ENCODE results near the gene CACNA1E.

The CACNA1E gene

DNA sequence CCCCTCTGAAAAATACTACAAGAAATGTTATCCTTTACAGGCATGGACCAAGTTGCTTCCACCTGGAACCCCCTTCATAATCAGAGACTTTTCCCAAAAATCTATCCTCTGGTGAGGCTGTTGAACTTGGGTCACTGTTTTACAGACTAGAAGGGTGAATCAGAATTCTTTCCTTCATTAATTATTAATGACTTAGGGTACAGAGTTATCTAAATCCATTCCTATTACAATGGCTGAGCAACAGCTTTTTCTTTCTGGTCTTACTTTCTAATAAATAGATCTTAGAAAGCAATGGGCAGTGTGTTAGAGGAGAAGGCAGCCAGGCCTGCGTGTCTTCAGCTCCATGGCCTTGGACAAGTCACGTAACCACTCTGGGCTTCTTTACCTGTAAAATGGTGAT, 294.0 kb downstream of the CACNA1E start:
- no peak overlapping the region for H3K4me3 ChIP-seq (replicated peaks in 1 of 2; ENCODE audit: low read depth in 2 of 2, low read length in 2 of 2)
- TF ChIP-seq, protein P1, sequence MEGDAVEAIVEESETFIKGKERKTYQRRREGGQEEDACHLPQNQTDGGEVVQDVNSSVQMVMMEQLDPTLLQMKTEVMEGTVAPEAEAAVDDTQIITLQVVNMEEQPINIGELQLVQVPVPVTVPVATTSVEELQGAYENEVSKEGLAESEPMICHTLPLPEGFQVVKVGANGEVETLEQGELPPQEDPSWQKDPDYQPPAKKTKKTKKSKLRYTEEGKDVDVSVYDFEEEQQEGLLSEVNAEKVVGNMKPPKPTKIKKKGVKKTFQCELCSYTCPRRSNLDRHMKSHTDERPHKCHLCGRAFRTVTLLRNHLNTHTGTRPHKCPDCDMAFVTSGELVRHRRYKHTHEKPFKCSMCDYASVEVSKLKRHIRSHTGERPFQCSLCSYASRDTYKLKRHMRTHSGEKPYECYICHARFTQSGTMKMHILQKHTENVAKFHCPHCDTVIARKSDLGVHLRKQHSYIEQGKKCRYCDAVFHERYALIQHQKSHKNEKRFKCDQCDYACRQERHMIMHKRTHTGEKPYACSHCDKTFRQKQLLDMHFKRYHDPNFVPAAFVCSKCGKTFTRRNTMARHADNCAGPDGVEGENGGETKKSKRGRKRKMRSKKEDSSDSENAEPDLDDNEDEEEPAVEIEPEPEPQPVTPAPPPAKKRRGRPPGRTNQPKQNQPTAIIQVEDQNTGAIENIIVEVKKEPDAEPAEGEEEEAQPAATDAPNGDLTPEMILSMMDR (IDR thresholded peaks at IDR 0.05; ENCODE audit: low read depth, low read length): no peak
- no peak for DNase-seq (ENCODE audit: low read depth in 2 of 2)

- TF ChIP-seq, protein P1 (IDR thresholded peaks at IDR 0.05; ENCODE audit: low read depth, low read length): no peak
- H3K4me3 ChIP-seq (replicated peaks in 1 of 2; ENCODE audit: low read depth in 2 of 2, low read length in 2 of 2): no peak overlapping the region
- DNase-seq (ENCODE audit: low read depth in 2 of 2): no peak
These were observed 294.5 kb downstream of the CACNA1E start for GRCh38 chr1:181777812-181778211.

GRCh38 chr1:181778640-181779260, 295.4 kb downstream of the CACNA1E start:
- no peak overlapping the region for H3K4me3 ChIP-seq (replicated peaks in 1 of 2; ENCODE audit: low read depth in 2 of 2, low read length in 2 of 2)
- TF ChIP-seq, protein P1 (IDR thresholded peaks at IDR 0.05; ENCODE audit: low read depth, low read length): no peak
- DNase-seq (ENCODE audit: low read depth in 2 of 2): no peak

DNA sequence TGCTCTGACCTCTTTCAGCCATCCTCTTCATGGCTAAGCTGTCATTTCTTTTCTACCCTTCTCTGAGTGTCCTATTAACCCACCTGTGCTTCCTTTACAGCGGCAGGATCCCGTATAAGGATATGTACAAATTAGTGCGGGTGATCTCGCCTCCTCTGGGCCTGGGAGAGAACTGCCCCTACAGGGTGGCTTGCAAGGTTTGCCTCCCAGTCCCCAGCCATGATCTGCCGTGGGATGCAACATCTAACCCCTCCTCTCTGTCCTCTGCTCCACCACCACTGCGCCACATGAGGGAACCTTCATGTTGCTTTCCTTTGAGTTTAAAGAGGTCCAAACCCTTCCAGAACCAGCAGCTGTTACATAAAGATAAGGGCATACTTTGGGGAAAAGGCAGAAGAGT, 296.0 kb downstream of the CACNA1E start:
- TF ChIP-seq, protein P1 (IDR thresholded peaks at IDR 0.05; ENCODE audit: low read depth, low read length): no peak
- DNase-seq (ENCODE audit: low read depth in 2 of 2): no peak
- no peak overlapping the region for H3K4me3 ChIP-seq (replicated peaks in 1 of 2; ENCODE audit: low read depth in 2 of 2, low read length in 2 of 2)

GRCh38 chr1:181783208-181783607, 299.9 kb downstream of the CACNA1E start:
- TF ChIP-seq, protein P1 (IDR thresholded peaks at IDR 0.05; ENCODE audit: low read depth, low read length): no peak
- H3K4me3 ChIP-seq (replicated peaks in 1 of 2; ENCODE audit: low read depth in 2 of 2, low read length in 2 of 2): no peak overlapping the region
- DNase-seq (ENCODE audit: low read depth in 2 of 2): no peak

GRCh38 chr1:181784039-181784683, 300.8 kb downstream of the CACNA1E start:
- no peak overlapping the region for H3K4me3 ChIP-seq (replicated peaks in 1 of 2; ENCODE audit: low read depth in 2 of 2, low read length in 2 of 2)
- TF ChIP-seq, protein P1 (IDR thresholded peaks at IDR 0.05; ENCODE audit: low read depth, low read length): no peak
- DNase-seq (ENCODE audit: low read depth in 2 of 2): no peak

All from cardiac fibroblast (primary cell).